NCI-H1417 treated with DMSO at 0.1 percent for 48 hours (cell line): ENCODE data around the gene PTGFRN.

Source experiments
- DNase-seq: peaks from one replicate; lab custom pipeline; 2025; lab: John Stamatoyannopoulos, UW

Gene PTGFRN

DNA sequence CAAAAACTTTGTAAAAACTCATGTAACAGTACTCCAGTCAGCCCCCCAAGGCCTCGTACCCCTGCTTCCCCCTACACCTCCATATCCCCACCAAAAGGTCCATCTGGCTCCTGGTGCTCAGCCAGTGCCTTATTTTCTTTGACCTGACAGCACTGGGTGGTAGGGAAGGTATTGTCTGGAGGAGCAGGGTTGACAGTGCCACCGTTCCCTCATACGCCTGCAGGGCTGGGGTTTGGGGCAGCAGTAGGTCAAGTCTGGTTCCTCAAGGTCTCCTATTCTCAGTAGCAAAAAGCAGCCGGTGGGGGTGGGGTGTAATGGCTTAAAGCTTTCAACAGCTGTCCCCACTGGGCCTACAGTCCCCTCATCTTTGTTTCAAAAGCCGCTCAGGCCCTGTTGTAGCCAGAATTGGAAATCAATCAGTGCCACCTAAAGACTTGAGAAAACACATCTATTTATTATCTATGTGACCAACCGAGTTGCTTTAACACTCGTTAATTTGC lies 125.1 kb downstream of the PTGFRN start:
- no peak for DNase-seq

DNA sequence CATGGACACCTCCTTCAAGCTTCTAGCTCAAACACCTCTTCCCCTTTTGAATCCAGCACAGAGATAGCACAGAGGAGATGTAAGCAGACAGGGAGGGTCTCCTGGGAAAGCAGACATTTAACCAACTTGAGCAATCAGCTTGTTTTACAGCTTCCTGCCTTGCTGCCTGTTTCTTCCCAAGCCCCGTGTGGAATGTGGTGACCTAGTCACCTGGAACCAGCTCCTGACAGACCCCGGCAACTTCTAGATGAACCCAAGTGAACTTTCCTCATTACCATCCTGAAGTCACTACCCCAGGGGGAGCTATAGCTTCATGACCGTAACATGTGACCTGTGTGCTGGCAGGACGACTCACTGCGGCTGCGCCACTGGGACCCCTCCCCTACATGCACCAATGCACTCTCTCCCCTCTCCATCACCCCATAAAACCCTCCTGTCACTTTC lies 126.3 kb downstream of the PTGFRN start:
- DNase-seq, result no peak

DNA sequence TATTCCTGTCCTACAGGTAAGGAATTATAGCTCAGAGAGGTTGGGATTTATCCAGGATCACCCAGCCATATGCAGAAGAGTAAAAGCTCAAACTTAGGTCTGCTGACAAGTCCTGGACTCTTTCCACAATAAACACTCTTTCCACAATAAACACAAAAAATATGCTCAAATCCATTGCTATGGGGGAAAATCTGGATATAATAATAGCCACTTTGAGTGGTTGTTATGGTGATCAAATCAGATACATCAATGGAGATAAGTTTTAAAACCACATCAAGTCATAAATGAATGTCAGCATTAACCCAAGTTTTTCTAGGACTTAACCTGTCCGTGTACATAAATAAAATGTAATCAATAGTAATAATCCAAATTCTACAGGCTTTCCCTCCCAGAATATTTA lies 128.1 kb downstream of the PTGFRN start:
- no peak for DNase-seq

DNA sequence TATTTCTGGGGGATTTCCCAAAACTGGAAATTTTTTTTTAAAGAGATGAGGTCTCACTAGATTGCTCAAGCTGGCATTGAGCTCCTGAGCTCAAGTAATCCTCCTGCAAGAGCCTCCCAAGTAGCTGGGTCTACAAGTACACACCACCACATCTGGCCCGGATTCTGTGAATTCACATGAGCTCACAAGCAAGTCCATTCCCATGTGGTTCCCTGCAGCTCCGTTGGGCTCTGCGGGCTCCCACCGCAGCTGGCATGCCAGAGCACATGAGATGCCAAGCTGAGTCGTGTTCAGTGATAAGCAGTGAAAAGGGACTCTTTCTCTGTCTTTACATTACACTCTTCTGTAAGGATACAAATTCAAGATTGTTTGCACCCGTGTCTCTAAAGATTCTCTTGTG lies 128.5 kb downstream of the PTGFRN start:
- no peak for DNase-seq
